ENCODE measurements around the gene PPP2R5D. TPM values are rescaled to one million over a fixed set of nuclear protein-coding genes. Genes with fewer than 3 reads are reported as not detected.

Gene PPP2R5D
- total RNA-seq, 1 donor from 2014 or later, result 33.4 TPM

DNA sequence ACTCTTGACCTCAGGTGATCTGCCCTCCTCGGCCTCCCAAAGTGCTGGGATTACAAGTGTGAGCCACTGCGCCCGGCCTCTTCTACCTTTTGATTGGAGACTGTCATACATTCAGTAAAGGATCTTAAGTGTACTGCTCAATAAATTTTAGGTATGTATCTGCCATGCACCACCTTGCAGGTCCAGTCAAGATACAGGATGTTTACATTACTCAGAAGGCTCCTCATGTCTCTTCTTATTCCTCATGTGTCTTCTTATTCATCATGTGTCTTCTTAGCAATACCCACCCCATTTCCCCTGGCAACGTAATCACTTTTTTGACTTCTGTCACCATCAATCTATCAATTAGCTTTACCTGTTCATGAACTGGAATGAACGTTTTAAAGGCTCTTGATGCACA, 21.5 kb downstream of the PPP2R5D start:
- Histone ChIP-seq H3K36me3 (ENCODE audit: control insufficient read depth, insufficient read depth, low read length) (peaks cover 5% of the 10 kb centered on the region), H3K27me3 (ENCODE audit: control insufficient read depth, insufficient read depth, low read length) (no peaks in the 10 kb centered on the region), H3K4me3 (ENCODE audit: low read depth, low read length) (no peak overlapping the region)
- no peak for DNase-seq (ENCODE audit: low read depth)
- TF ChIP-seq, protein P1, sequence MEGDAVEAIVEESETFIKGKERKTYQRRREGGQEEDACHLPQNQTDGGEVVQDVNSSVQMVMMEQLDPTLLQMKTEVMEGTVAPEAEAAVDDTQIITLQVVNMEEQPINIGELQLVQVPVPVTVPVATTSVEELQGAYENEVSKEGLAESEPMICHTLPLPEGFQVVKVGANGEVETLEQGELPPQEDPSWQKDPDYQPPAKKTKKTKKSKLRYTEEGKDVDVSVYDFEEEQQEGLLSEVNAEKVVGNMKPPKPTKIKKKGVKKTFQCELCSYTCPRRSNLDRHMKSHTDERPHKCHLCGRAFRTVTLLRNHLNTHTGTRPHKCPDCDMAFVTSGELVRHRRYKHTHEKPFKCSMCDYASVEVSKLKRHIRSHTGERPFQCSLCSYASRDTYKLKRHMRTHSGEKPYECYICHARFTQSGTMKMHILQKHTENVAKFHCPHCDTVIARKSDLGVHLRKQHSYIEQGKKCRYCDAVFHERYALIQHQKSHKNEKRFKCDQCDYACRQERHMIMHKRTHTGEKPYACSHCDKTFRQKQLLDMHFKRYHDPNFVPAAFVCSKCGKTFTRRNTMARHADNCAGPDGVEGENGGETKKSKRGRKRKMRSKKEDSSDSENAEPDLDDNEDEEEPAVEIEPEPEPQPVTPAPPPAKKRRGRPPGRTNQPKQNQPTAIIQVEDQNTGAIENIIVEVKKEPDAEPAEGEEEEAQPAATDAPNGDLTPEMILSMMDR (IDR thresholded peaks at IDR 0.05; ENCODE audit: insufficient read depth, low read length, poor library complexity, severe bottlenecking), result no peak

DNA sequence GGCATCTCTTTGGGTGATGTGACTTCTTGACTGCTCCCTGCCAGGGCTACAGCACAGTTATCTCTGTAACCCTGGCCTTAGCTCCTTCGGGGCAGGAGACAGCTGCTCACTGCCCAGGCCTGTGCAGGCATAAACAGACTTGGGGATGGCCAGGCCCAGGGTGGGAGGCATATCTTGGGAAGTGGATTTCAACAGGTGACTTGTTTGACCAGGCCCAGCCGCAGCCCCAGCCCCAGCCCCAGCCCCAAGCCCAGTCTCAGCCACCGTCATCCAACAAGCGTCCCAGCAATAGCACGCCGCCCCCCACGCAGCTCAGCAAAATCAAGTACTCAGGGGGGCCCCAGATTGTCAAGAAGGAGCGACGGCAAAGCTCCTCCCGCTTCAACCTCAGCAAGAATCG, 21.9 kb downstream of the PPP2R5D start:
- Histone ChIP-seq H3K4me3 (ENCODE audit: low read depth, low read length) (no peak overlapping the region), H3K27me3 (ENCODE audit: control insufficient read depth, insufficient read depth, low read length) (no peaks in the 10 kb centered on the region), H3K36me3 (ENCODE audit: control insufficient read depth, insufficient read depth, low read length) (peaks cover 7% of the 10 kb centered on the region)
- TF ChIP-seq, protein P1 (IDR thresholded peaks at IDR 0.05; ENCODE audit: insufficient read depth, low read length, poor library complexity, severe bottlenecking), result no peak
- no peak for DNase-seq (ENCODE audit: low read depth)

DNA sequence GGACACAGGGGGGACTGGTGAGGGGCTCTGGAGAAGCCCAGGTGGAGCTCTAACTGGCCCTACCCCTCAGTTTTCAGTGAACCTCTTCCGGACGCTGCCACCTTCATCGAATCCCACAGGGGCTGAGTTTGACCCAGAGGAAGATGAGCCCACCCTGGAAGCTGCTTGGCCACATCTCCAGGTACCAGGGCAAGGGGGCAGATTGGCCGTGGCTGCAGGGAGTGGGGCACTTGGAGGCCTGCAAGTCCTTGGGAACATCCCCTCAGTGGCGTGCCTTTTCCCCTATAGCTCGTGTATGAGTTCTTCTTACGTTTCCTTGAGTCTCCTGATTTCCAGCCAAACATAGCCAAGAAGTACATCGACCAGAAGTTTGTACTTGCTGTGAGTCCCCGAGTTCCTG, 22.8 kb downstream of the PPP2R5D start:
- TF ChIP-seq, protein P1 (IDR thresholded peaks at IDR 0.05; ENCODE audit: insufficient read depth, low read length, poor library complexity, severe bottlenecking), result no peak
- Histone ChIP-seq H3K4me3 (ENCODE audit: low read depth, low read length) (no peak overlapping the region), H3K36me3 (ENCODE audit: control insufficient read depth, insufficient read depth, low read length) (peaks cover 7% of the 10 kb centered on the region)

DNA sequence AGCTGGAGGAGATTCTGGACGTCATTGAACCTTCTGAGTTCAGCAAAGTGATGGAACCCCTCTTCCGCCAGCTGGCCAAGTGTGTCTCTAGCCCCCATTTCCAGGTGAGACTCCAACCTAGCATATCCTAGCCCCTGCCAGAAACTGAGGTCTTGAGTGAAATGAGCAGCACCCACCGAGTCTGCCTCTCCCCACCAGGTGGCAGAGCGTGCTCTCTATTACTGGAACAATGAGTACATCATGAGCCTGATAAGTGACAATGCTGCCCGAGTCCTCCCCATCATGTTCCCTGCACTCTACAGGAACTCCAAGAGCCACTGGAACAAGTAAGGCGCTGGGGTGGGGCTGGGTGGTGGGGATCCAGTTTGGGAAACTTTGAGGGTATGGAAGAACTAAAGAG, 24.8 kb downstream of the PPP2R5D start:
- DNase-seq (ENCODE audit: low read depth), result no peak
- Histone ChIP-seq H3K36me3 (ENCODE audit: control insufficient read depth, insufficient read depth, low read length) (peaks cover 5% of the 10 kb centered on the region), H3K27me3 (ENCODE audit: control insufficient read depth, insufficient read depth, low read length) (no peaks in the 10 kb centered on the region), H3K4me3 (ENCODE audit: low read depth, low read length) (no peak overlapping the region)
- TF ChIP-seq, protein P1 (IDR thresholded peaks at IDR 0.05; ENCODE audit: insufficient read depth, low read length, poor library complexity, severe bottlenecking), result peak; percentile 53

More for the DNA sequence above, 22.8 kb downstream of the PPP2R5D start:
- no peaks in the 10 kb centered on the region for H3K27me3 ChIP-seq (ENCODE audit: control insufficient read depth, insufficient read depth, low read length)
- no peak for DNase-seq (ENCODE audit: low read depth)

DNA sequence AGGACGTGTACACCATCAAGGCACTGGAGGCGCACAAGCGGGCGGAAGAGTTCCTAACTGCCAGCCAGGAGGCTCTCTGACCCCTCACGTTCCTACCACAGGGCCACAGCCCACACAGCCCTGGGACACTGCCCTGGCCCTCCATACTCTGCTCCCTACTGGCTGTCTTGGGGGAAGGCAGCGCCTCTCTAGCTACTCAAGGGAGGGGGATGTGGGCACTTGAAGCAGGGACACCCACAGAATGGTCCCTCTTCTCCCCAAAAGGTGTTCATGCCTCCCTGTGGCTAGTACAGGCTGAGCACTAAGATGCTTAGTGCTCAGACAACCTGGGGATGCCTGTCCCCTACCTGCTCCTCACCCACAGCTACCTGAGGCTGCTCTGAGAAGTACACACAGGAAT, 26.8 kb downstream of the PPP2R5D start:
- H3K4me3 ChIP-seq (ENCODE audit: low read depth, low read length), result no peak overlapping the region
- H3K36me3 ChIP-seq (ENCODE audit: control insufficient read depth, insufficient read depth, low read length), result peaks cover 5% of the 10 kb centered on the region
- TF ChIP-seq, protein P1 (IDR thresholded peaks at IDR 0.05; ENCODE audit: insufficient read depth, low read length, poor library complexity, severe bottlenecking), result no peak
- no peak for DNase-seq (ENCODE audit: low read depth)
- H3K27me3 ChIP-seq (ENCODE audit: control insufficient read depth, insufficient read depth, low read length), result no peaks in the 10 kb centered on the region

DNA sequence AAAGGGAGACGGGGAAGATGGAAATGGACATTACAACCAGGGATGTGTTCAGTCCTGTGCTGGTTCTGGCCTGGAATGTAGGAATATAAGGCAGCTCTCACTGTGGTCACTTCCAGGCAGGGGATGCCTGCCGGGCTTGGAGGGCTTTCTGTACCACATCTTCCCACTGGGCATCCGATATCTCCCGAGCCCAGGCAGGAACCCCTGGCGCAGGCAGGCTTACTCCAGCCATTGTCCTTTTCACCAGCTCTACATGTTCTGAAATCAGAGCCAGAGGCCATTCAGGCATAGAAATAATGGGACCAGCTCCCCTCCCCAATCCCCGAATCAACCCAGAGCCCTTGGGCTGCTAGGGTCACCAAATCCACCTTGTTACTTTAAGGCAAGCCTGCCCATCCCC, 28.0 kb downstream of the PPP2R5D start:
- TF ChIP-seq, protein P1 (IDR thresholded peaks at IDR 0.05; ENCODE audit: insufficient read depth, low read length, poor library complexity, severe bottlenecking), result no peak
- no peak overlapping the region for H3K4me3 ChIP-seq (ENCODE audit: low read depth, low read length)
- H3K27me3 ChIP-seq (ENCODE audit: control insufficient read depth, insufficient read depth, low read length), result no peaks in the 10 kb centered on the region
- DNase-seq (ENCODE audit: low read depth), result no peak
- H3K36me3 ChIP-seq (ENCODE audit: control insufficient read depth, insufficient read depth, low read length), result peaks cover 5% of the 10 kb centered on the region
